HEK293 (cell line): ENCODE measurements around the gene LHFPL3.

Experiments
- CTCF ChIA-PET: fragments of 350-600 bp; formaldehyde crosslinking; extraction: SDS; loops from one replicate; lab custom pipeline; 2021; ENCODE audit warnings: antibody characterized with exemption; lab: Yijun Ruan, JAX
- POLR2A ChIA-PET: fragments of 300-600 bp; formaldehyde crosslinking; extraction: SDS; loops from one replicate; lab custom pipeline; 2020; ENCODE audit warnings: antibody characterized with exemption, inconsistent platforms; lab: Yijun Ruan, JAX
- H3K27ac ChIP-seq: fragments of 200-500 bp; sonication (Bioruptor generic); 2 replicates; pipeline ENCODE4 v1.5.1; 2014; ENCODE audit warnings: low read depth, low read length, control low read depth, inconsistent platforms; ENCODE audit errors: extremely low read depth
- H3K36me3 ChIP-seq, 2 experiments: fragments of 200-500 bp in 1 of 2; sonication (Bioruptor generic) in 1 of 2; 1 replicate in 1 of 2; 2 replicates in 1 of 2; pipeline ENCODE4 v1.5.1; 2014 to 2017; ENCODE audit warnings: inconsistent platforms in 2 of 2, low read length in 2 of 2; ENCODE audit not compliant: control insufficient read depth in 2 of 2, insufficient read depth in 1 of 2
- H3K4me1 ChIP-seq: fragments of 200-500 bp; sonication (Bioruptor generic); 2 replicates; pipeline ENCODE4 v1.5.1; 2014; ENCODE audit warnings: mild to moderate bottlenecking, low read length, inconsistent platforms; ENCODE audit not compliant: control insufficient read depth, insufficient read depth
- H3K4me3 ChIP-seq: 2 replicates; pipeline ENCODE4 v1.5.1; 2011; ENCODE audit warnings: low read depth, mild to moderate bottlenecking, control low read depth, low read length, moderate library complexity
- H3K9me3 ChIP-seq: fragments of 200-500 bp; sonication (Bioruptor generic); 2 replicates; pipeline ENCODE4 v1.5.1; 2014; ENCODE audit warnings: low read depth, low read length, inconsistent platforms; ENCODE audit not compliant: control insufficient read depth, insufficient read depth
- BCL11B ChIP-seq: fragments of 450-650 bp; formaldehyde crosslinking; IDR thresholded peaks from 2 replicates; pipeline ENCODE4 v1.5.1; 2016; ENCODE audit warnings: low read depth, missing biosample characterization, missing genetic modification characterization
- GLIS2 ChIP-seq: fragments of 450-650 bp; formaldehyde crosslinking; IDR thresholded peaks from 2 replicates; pipeline ENCODE4 v1.5.1; 2016; ENCODE audit warnings: missing biosample characterization, missing genetic modification characterization
- WT1 ChIP-seq: fragments of 450-650 bp; formaldehyde crosslinking; IDR thresholded peaks from 2 replicates; pipeline ENCODE4 v1.5.1; 2016; ENCODE audit warnings: missing biosample characterization, missing genetic modification characterization
- ZBTB17 ChIP-seq: fragments of 450-650 bp; formaldehyde crosslinking; IDR thresholded peaks from 2 replicates; pipeline ENCODE4 v1.5.1; 2016; ENCODE audit warnings: missing biosample characterization, missing genetic modification characterization
- ZNF169 ChIP-seq: fragments of 450-650 bp; formaldehyde crosslinking; IDR thresholded peaks from 2 replicates; pipeline ENCODE4 v1.5.1; 2016; ENCODE audit warnings: missing biosample characterization, missing genetic modification characterization
- ZNF175 ChIP-seq: fragments of 450-650 bp; formaldehyde crosslinking; IDR thresholded peaks from 2 replicates; pipeline ENCODE4 v1.5.1; 2016; ENCODE audit warnings: missing biosample characterization, missing genetic modification characterization
- ZNF221 ChIP-seq: fragments of 450-650 bp; formaldehyde crosslinking; IDR thresholded peaks from 2 replicates; pipeline ENCODE4 v1.5.1; 2017; ENCODE audit warnings: missing biosample characterization, missing genetic modification characterization, borderline replicate concordance
- ZNF433 ChIP-seq: fragments of 450-650 bp; formaldehyde crosslinking; IDR thresholded peaks from 2 replicates; pipeline ENCODE4 v1.5.1; 2016; ENCODE audit warnings: missing biosample characterization, missing genetic modification characterization, low read depth
- ZNF596 ChIP-seq: fragments of 450-650 bp; IDR thresholded peaks from 2 replicates; pipeline ENCODE4 v1.5.0; 2018; ENCODE audit warnings: missing biosample characterization, mild to moderate bottlenecking, missing genetic modification characterization, moderate library complexity
- ZNF621 ChIP-seq: fragments of 450-650 bp; formaldehyde crosslinking; IDR thresholded peaks from 2 replicates; pipeline ENCODE4 v1.5.1; 2017; ENCODE audit warnings: missing biosample characterization, missing genetic modification characterization
- ZNF624 ChIP-seq: fragments of 450-650 bp; formaldehyde crosslinking; IDR thresholded peaks from 2 replicates; pipeline ENCODE4 v1.5.1; 2017; ENCODE audit warnings: missing biosample characterization, missing genetic modification characterization
- ZNF629 ChIP-seq: fragments of 450-650 bp; formaldehyde crosslinking; IDR thresholded peaks from 2 replicates; pipeline ENCODE4 v1.5.1; 2017; ENCODE audit warnings: missing biosample characterization, missing genetic modification characterization
- ZNF664 ChIP-seq: fragments of 450-650 bp; formaldehyde crosslinking; IDR thresholded peaks from 2 replicates; pipeline ENCODE4 v1.5.1; 2016; ENCODE audit warnings: missing biosample characterization, missing genetic modification characterization
- ZNF670 ChIP-seq: fragments of 450-650 bp; formaldehyde crosslinking; IDR thresholded peaks from 2 replicates; pipeline ENCODE4 v1.5.1; 2016; ENCODE audit warnings: missing biosample characterization, missing genetic modification characterization, low read depth
- ZNF76 ChIP-seq: fragments of 450-650 bp; formaldehyde crosslinking; IDR thresholded peaks from 2 replicates; pipeline ENCODE4; 2016; ENCODE audit warnings: low read depth, missing biosample characterization, missing genetic modification characterization, borderline replicate concordance
- TF ChIP-seq, protein P1 (sequence below): fragments of 450-650 bp; formaldehyde crosslinking; IDR thresholded peaks from 2 replicates; pipeline ENCODE4 v1.5.1; 2016; ENCODE audit warnings: missing biosample characterization, missing genetic modification characterization
- TF ChIP-seq, protein P2 (sequence below): fragments of 450-650 bp; formaldehyde crosslinking; IDR thresholded peaks from 2 replicates; pipeline ENCODE4 v1.5.1; 2016; ENCODE audit warnings: missing biosample characterization, missing genetic modification characterization
- TF ChIP-seq, protein P3 (sequence below): fragments of 450-650 bp; formaldehyde crosslinking; IDR thresholded peaks from 2 replicates; pipeline ENCODE4 v1.5.1; 2016; ENCODE audit warnings: missing biosample characterization, missing genetic modification characterization, borderline replicate concordance
- TF ChIP-seq, protein P4 (sequence below): IDR thresholded peaks from 2 replicates; pipeline ENCODE4 v1.6.1; 2011; ENCODE audit warnings: mild to moderate bottlenecking, low read depth, low read length, borderline replicate concordance

LHFPL3 gene

DNA sequence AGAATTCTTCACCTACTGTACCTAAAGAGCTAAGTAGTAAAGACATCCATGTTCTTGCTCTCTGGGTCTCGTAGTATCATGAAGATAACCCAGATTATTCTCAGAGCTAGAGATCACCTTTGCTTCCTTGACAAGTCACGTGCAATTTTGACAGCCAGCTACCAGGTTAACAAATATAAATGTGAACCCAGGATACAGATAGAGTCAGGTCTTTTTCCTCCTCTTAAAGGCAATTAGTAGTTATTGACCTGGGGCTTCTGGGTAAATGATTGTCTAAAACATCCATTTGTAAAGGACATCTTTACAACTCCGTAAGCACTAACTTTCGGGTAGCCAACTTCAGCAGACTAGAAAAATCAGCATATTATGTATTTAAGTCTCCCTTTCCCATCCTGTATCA is 28.8 kb downstream of the LHFPL3 start:
- TF ChIP-seq ZBTB17 (tag by site-specific recombination) = no peak
- TF ChIP-seq ZNF629 (tag by site-specific recombination) = no peak
- TF ChIP-seq ZNF76 = no peak
- TF ChIP-seq ZNF670 (tag by site-specific recombination) = no peak
- no peak for TF ChIP-seq ZNF433 (tag by site-specific recombination)
- TF ChIP-seq WT1 = no peak
- TF ChIP-seq, protein P1, sequence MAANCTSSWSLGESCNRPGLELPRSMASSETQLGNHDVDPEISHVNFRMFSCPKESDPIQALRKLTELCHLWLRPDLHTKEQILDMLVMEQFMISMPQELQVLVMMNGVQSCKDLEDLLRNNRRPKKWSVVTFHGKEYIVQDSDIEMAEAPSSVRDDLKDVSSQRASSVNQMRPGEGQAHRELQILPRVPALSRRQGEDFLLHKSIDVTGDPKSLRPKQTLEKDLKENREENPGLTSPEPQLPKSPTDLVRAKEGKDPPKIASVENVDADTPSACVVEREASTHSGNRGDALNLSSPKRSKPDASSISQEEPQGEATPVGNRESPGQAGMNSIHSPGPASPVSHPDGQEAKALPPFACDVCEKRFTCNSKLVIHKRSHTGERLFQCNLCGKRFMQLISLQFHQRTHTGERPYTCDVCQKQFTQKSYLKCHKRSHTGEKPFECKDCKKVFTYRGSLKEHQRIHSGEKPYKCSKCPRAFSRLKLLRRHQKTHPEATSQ (tag by site-specific recombination) = no peak
- no peak for TF ChIP-seq ZNF664 (tag by site-specific recombination)
- TF ChIP-seq ZNF624 (tag by site-specific recombination) = no peak
- TF ChIP-seq, protein P2, sequence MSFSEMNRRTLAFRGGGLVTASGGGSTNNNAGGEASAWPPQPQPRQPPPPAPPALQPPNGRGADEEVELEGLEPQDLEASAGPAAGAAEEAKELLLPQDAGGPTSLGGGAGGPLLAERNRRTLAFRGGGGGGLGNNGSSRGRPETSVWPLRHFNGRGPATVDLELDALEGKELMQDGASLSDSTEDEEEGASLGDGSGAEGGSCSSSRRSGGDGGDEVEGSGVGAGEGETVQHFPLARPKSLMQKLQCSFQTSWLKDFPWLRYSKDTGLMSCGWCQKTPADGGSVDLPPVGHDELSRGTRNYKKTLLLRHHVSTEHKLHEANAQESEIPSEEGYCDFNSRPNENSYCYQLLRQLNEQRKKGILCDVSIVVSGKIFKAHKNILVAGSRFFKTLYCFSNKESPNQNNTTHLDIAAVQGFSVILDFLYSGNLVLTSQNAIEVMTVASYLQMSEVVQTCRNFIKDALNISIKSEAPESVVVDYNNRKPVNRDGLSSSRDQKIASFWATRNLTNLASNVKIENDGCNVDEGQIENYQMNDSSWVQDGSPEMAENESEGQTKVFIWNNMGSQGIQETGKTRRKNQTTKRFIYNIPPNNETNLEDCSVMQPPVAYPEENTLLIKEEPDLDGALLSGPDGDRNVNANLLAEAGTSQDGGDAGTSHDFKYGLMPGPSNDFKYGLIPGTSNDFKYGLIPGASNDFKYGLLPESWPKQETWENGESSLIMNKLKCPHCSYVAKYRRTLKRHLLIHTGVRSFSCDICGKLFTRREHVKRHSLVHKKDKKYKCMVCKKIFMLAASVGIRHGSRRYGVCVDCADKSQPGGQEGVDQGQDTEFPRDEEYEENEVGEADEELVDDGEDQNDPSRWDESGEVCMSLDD (tag by site-specific recombination) = no peak
- no peak for TF ChIP-seq ZNF221 (tag by site-specific recombination)
- TF ChIP-seq ZNF169 (tag by site-specific recombination) = no peak
- TF ChIP-seq, protein P3, sequence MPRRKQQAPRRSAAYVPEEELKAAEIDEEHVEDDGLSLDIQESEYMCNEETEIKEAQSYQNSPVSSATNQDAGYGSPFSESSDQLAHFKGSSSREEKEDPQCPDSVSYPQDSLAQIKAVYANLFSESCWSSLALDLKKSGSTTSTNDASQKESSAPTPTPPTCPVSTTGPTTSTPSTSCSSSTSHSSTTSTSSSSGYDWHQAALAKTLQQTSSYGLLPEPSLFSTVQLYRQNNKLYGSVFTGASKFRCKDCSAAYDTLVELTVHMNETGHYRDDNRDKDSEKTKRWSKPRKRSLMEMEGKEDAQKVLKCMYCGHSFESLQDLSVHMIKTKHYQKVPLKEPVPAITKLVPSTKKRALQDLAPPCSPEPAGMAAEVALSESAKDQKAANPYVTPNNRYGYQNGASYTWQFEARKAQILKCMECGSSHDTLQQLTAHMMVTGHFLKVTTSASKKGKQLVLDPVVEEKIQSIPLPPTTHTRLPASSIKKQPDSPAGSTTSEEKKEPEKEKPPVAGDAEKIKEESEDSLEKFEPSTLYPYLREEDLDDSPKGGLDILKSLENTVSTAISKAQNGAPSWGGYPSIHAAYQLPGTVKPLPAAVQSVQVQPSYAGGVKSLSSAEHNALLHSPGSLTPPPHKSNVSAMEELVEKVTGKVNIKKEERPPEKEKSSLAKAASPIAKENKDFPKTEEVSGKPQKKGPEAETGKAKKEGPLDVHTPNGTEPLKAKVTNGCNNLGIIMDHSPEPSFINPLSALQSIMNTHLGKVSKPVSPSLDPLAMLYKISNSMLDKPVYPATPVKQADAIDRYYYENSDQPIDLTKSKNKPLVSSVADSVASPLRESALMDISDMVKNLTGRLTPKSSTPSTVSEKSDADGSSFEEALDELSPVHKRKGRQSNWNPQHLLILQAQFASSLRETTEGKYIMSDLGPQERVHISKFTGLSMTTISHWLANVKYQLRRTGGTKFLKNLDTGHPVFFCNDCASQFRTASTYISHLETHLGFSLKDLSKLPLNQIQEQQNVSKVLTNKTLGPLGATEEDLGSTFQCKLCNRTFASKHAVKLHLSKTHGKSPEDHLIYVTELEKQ (tag by site-specific recombination) = no peak
- ChIA-PET CTCF (interaction anchor here (0.6 kb wide), 1 partner anchor 617 kb away, joined by 3 read pairs; no protein-coding TSS in a partner anchor), POLR2A (no interaction called here)
- H3K4me1 ChIP-seq = no peaks in the 10 kb centered on the region
- H3K36me3 ChIP-seq = no peaks in the 10 kb centered on the region
- no peak overlapping the region for H3K4me3 ChIP-seq
- H3K9me3 ChIP-seq = no peaks in the 10 kb centered on the region
- H3K27ac ChIP-seq = no peak overlapping the region

DNA sequence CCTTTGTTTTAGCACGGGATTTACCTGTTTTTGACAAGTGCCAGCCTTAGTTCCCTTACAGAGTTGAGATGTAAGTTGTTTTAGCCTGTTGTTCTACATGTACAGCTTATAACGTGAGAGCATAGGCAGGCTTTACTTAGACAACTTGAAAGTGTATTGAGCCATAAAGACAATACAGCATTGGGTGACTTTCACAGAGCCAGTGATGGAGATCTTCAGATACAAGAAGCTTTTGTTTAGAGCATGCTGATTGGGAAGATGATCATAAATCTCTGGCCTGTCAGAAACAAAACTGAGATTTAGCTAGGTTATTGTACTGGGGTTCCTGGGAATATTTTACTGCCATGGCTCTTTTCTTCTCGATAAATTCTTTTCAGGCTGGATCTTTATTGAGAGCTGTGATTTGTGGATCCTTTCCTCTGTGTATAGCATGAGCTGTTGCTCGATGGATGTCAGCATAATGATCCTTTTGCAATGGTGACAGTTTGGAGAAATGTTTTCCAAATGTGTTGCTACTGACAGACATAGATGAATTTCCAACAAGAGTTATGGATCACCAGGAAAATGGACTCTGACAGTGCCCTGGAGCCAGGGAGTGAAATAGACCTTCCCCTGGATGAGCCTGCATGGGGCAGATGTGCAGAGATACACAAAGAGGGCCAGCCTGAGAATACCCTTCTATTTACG is 30.2 kb downstream of the LHFPL3 start:
- Histone ChIP-seq H3K27ac (no peak overlapping the region), H3K4me1 (no peaks in the 10 kb centered on the region), H3K9me3 (no peaks in the 10 kb centered on the region), H3K36me3 (no peaks in the 10 kb centered on the region), H3K4me3 (no peak overlapping the region)
- ChIA-PET POLR2A (no interaction called here), CTCF (interaction anchor here (0.5 to 1.1 kb wide), 2 partner anchors 17 to 560 kb away, joined by 3 read pairs; no protein-coding TSS in a partner anchor)
- TF ChIP-seq BCL11B (tag by site-specific recombination) (no peak), ZBTB17 (tag by site-specific recombination) (no peak), GLIS2 (tag by site-specific recombination) (no peak), ZNF175 (tag by site-specific recombination) (no peak), ZNF596 (tag by site-specific recombination) (no peak), ZNF621 (no peak)
- TF ChIP-seq, protein P3 (tag by site-specific recombination) = no peak
- TF ChIP-seq, protein P4, sequence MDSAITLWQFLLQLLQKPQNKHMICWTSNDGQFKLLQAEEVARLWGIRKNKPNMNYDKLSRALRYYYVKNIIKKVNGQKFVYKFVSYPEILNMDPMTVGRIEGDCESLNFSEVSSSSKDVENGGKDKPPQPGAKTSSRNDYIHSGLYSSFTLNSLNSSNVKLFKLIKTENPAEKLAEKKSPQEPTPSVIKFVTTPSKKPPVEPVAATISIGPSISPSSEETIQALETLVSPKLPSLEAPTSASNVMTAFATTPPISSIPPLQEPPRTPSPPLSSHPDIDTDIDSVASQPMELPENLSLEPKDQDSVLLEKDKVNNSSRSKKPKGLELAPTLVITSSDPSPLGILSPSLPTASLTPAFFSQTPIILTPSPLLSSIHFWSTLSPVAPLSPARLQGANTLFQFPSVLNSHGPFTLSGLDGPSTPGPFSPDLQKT = no peak
